ENCODE data around the gene TMEM185B.
"Not testable (repeated sequence)": the region's sequence is repeated elsewhere in the genome, so short reads cannot be mapped to it uniquely, and the experiment has no call there.

The TMEM185B gene

GRCh38 chr2:120235158-120235557, 12.0 kb upstream of the TMEM185B start:
- DNase-seq (ENCODE audit: extremely low read depth in 1 of 2, low read depth in 1 of 2): not testable (repeated sequence)

GRCh38 chr2:120233292-120233691, 10.1 kb upstream of the TMEM185B start:
- no peak for DNase-seq (ENCODE audit: extremely low read depth in 1 of 2, low read depth in 1 of 2)

GRCh38 chr2:120231974-120232635, 8.9 kb upstream of the TMEM185B start:
- DNase-seq (ENCODE audit: extremely low read depth in 1 of 2, low read depth in 1 of 2): peak; percentile 55 to 80

GRCh38 chr2:120231564-120231973, 8.4 kb upstream of the TMEM185B start:
- DNase-seq (ENCODE audit: extremely low read depth in 1 of 2, low read depth in 1 of 2): no peak

GRCh38 chr2:120230515-120231471, 7.6 kb upstream of the TMEM185B start:
- no peak for DNase-seq (ENCODE audit: extremely low read depth in 1 of 2, low read depth in 1 of 2)

GRCh38 chr2:120229341-120229740, 6.1 kb upstream of the TMEM185B start:
- no peak for DNase-seq (ENCODE audit: extremely low read depth in 1 of 2, low read depth in 1 of 2)

- DNase-seq (ENCODE audit: extremely low read depth in 1 of 2, low read depth in 1 of 2): no peak
Observed at GRCh38 chr2:120228503-120228902, 5.3 kb upstream of the TMEM185B start.

GRCh38 chr2:120227111-120227991, 4.2 kb upstream of the TMEM185B start:
- peak in 1 of 2 donors; percentile 27 for DNase-seq (ENCODE audit: extremely low read depth in 1 of 2, low read depth in 1 of 2)

GRCh38 chr2:120226316-120226715, 3.1 kb upstream of the TMEM185B start:
- DNase-seq (ENCODE audit: extremely low read depth in 1 of 2, low read depth in 1 of 2): no peak

GRCh38 chr2:120225549-120226065, 2.4 kb upstream of the TMEM185B start:
- DNase-seq (ENCODE audit: extremely low read depth in 1 of 2, low read depth in 1 of 2): no peak

GRCh38 chr2:120224735-120225548, 1.7 kb upstream of the TMEM185B start:
- no peak for DNase-seq (ENCODE audit: extremely low read depth in 1 of 2, low read depth in 1 of 2)

- no peak for DNase-seq (ENCODE audit: extremely low read depth in 1 of 2, low read depth in 1 of 2)
Observed at GRCh38 chr2:120224256-120224655, 1.1 kb upstream of the TMEM185B start.

- DNase-seq (ENCODE audit: extremely low read depth in 1 of 2, low read depth in 1 of 2): no peak
Observed at GRCh38 chr2:120222186-120223033, 790 bp downstream of the TMEM185B start.

- no peak for DNase-seq (ENCODE audit: extremely low read depth in 1 of 2, low read depth in 1 of 2)
Observed at GRCh38 chr2:120221616-120222015, 1.6 kb downstream of the TMEM185B start.

- DNase-seq (ENCODE audit: extremely low read depth in 1 of 2, low read depth in 1 of 2): no peak
Observed at GRCh38 chr2:120220756-120221155, 2.4 kb downstream of the TMEM185B start.

GRCh38 chr2:120219766-120220165, 3.4 kb downstream of the TMEM185B start:
- no peak for DNase-seq (ENCODE audit: extremely low read depth in 1 of 2, low read depth in 1 of 2)

- DNase-seq (ENCODE audit: extremely low read depth in 1 of 2, low read depth in 1 of 2): no peak
Observed at GRCh38 chr2:120219291-120219690, 3.9 kb downstream of the TMEM185B start.

GRCh38 chr2:120218181-120218580, 5.0 kb downstream of the TMEM185B start:
- DNase-seq (ENCODE audit: extremely low read depth in 1 of 2, low read depth in 1 of 2): no peak

GRCh38 chr2:120210270-120210693, 12.9 kb downstream of the TMEM185B start:
- no peak for DNase-seq (ENCODE audit: extremely low read depth in 1 of 2, low read depth in 1 of 2)
